Small intestine (tissue), 7 donors: ENCODE measurements around the gene CPVL. TPM values are rescaled to one million over a fixed set of nuclear protein-coding genes. Genes with fewer than 3 reads are reported as not detected.
"Not testable (repeated sequence)": the region's sequence is repeated elsewhere in the genome, so short reads cannot be mapped to it uniquely, and the experiment has no call there.

Source experiments
- DNase-seq, 2 donors: peaks; one replicate each; pipeline versions ENCODE4 v3.0.0 to v3.0.0-alpha.2; 2013
- FAIRE-seq: peaks from 2 replicates; lab custom pipeline; 2012; peaks lifted over from hg19 to GRCh38; lab: Jason Lieb, UNC
- H3K27ac ChIP-seq, 3 donors: one replicate each; pipeline ENCODE4 v1.5.1; 2013; ENCODE audit warnings: low read length in 2 of 3, mild to moderate bottlenecking in 2 of 3, control low read depth in 1 of 3, inconsistent platforms in 1 of 3, low read depth in 1 of 3, moderate library complexity in 1 of 3
- H3K27me3 ChIP-seq, 3 donors: one replicate each; pipeline ENCODE4 v1.6.1; 2013; ENCODE audit warnings: low read length in 3 of 3, inconsistent platforms in 1 of 3; ENCODE audit not compliant: control insufficient read depth in 3 of 3, insufficient read depth in 3 of 3
- H3K36me3 ChIP-seq, 3 donors: one replicate each; pipeline ENCODE4 v1.6.1; 2013; ENCODE audit warnings: low read length in 3 of 3, inconsistent platforms in 1 of 3, low read depth in 1 of 3, mild to moderate bottlenecking in 1 of 3, moderate library complexity in 1 of 3; ENCODE audit not compliant: control insufficient read depth in 3 of 3, insufficient read depth in 2 of 3
- H3K4me1 ChIP-seq, 3 donors: one replicate each; pipeline ENCODE4 v1.6.1; 2013; ENCODE audit warnings: low read length in 2 of 3, inconsistent platforms in 1 of 3, low read depth in 1 of 3, mild to moderate bottlenecking in 1 of 3, moderate library complexity in 1 of 3; ENCODE audit not compliant: control insufficient read depth in 3 of 3, insufficient read depth in 2 of 3
- H3K4me3 ChIP-seq, 3 donors: one replicate each; pipeline ENCODE4 v1.5.1; 2013; ENCODE audit warnings: low read length in 3 of 3, control low read depth in 1 of 3, inconsistent platforms in 1 of 3, low read depth in 1 of 3, mild to moderate bottlenecking in 1 of 3, moderate library complexity in 1 of 3
- H3K9me3 ChIP-seq, 2 donors: one replicate each; pipeline ENCODE4 v1.6.1; 2013; ENCODE audit warnings: low read depth in 1 of 2, low read length in 1 of 2; ENCODE audit not compliant: control insufficient read depth in 2 of 2, insufficient read depth in 1 of 2
- WGBS, 3 donors: extraction: QIAGEN DNeasy Blood & Tissue Kit; methylation state at CpG; one replicate each; pipeline ENCODE4 v1.1.7; 2013; 5-methylcytosine and 5-hydroxymethylcytosine counted together
- polyA plus RNA-seq, 4 donors: library from polyadenylated mRNA; stranded (reverse) in 3 of 4; unstranded in 1 of 4; fragments of 200-250 nt in 3 of 4; fragments of 120-200 nt in 1 of 4; gene quantifications; one replicate each; pipeline versions ENCODE4 v1.2.1 to v1.2.3, GENCODE V29; 2013
- donor health status: healthy with polysubstance abuse.
- donor health status: control.
- donor health status: control.
- donor health status: Bipolar disorder and iron deficiency.
- donor health status: healthy.

Gene CPVL
- polyA plus RNA-seq, 4 donors: 1.8 to 320 (median 11.2) TPM

DNA sequence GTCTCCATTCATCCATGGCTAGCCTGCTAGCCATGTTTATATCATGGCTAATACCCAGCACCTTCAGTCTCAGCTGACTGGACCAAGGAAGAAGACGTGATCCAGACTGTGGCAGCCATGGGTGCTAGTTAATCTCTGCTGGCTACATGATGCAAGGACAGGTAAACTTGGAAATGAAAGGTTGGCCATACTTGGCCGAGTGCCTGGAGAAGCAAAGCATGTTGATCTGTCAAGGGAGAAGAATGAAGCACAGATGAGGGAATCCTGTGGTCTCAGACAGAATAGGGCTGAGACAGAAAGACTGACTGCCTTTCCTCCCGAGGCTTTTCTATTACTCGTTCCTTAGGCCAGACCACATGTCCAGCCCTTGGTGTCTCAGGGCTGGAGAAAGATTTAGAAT, 41.1 kb downstream of the CPVL start:
- FAIRE-seq (no peak), DNase-seq (no peak)
- Histone ChIP-seq H3K27ac (no peak overlapping the region), H3K4me1 (no peaks in the 10 kb centered on the region), H3K9me3 (no peaks in the 10 kb centered on the region), H3K4me3 (no peak overlapping the region), H3K27me3 (no peaks in the 10 kb centered on the region), H3K36me3 (peaks cover 0 to 13% (median 0%) of the 10 kb centered on the region in 3 donors)
- WGBS, 3 donors: 76 to 82% (median 79%) methylated on average over 4 of the region's 4 CpGs

DNA sequence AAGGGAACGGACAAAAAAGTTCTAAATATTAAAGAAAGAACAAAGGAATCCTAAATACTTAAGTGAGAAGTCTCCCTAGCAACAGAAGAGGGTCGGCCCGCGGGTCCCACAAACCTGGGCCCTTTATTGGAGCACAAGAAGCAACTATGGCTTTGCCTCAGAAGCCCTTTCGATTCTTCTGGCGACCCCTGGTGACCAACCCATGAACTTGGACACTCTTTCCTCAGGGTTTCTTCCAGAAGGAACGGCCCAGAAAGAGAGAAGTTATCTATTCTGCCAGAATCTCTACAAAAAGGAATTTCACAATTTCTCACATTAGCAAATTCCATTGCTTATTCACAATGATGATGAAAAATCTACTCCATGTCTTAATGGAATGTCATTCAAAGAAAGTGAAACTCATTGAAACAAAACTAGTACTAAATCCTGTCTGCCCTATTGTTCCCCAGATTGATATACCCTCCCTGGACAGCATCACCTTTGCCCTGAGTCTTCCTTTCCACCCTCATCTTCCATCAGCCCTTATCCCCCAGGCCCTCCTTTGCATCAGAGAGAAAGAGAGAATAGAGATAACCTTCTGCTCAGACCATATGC, 43.7 kb downstream of the CPVL start:
- no peak for FAIRE-seq

DNA sequence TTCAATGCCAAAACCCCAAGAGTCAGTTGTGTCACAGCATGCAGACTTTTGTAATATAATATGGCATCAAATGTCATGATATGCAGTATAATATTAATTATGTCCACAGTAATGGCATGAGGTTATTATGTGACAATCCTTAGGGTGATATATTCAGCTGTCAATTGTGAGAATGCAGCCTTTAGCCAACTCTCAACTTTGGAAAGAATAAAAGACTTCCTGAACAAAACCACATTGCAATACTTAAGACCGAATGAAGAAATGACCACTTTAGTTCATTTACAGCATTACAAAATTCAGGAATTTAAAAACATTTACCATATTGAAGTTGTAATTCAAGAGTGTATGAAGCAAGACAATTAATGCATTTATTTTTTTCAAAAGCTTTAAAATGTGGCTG, 45.4 kb downstream of the CPVL start:
- H3K27ac ChIP-seq: no peak overlapping the region
- no peaks in the 10 kb centered on the region for H3K9me3 ChIP-seq
- no peak overlapping the region for H3K4me3 ChIP-seq
- no peaks in the 10 kb centered on the region for H3K27me3 ChIP-seq
- 77 to 84% (median 82%) methylated on average over 1 of the region's 1 CpG for whole genome bisulfite sequencing, 3 donors
- no peak for DNase-seq
- H3K4me1 ChIP-seq: no peaks in the 10 kb centered on the region
- peaks cover 0 to 6% (median 0%) of the 10 kb centered on the region in 3 donors for H3K36me3 ChIP-seq
- FAIRE-seq: no peak

More for the DNA sequence above, 43.7 kb downstream of the CPVL start:
- peak; percentile 56 to 66 for DNase-seq
- Histone ChIP-seq H3K4me1 (no peaks in the 10 kb centered on the region), H3K36me3 (peaks cover 0 to 13% (median 0%) of the 10 kb centered on the region in 3 donors), H3K4me3 (no peak overlapping the region), H3K9me3 (no peaks in the 10 kb centered on the region), H3K27me3 (no peaks in the 10 kb centered on the region), H3K27ac (no peak overlapping the region)
- 3 to 4% (median 3%) methylated on average over 7 of the region's 7 CpGs for WGBS, 3 donors

DNA sequence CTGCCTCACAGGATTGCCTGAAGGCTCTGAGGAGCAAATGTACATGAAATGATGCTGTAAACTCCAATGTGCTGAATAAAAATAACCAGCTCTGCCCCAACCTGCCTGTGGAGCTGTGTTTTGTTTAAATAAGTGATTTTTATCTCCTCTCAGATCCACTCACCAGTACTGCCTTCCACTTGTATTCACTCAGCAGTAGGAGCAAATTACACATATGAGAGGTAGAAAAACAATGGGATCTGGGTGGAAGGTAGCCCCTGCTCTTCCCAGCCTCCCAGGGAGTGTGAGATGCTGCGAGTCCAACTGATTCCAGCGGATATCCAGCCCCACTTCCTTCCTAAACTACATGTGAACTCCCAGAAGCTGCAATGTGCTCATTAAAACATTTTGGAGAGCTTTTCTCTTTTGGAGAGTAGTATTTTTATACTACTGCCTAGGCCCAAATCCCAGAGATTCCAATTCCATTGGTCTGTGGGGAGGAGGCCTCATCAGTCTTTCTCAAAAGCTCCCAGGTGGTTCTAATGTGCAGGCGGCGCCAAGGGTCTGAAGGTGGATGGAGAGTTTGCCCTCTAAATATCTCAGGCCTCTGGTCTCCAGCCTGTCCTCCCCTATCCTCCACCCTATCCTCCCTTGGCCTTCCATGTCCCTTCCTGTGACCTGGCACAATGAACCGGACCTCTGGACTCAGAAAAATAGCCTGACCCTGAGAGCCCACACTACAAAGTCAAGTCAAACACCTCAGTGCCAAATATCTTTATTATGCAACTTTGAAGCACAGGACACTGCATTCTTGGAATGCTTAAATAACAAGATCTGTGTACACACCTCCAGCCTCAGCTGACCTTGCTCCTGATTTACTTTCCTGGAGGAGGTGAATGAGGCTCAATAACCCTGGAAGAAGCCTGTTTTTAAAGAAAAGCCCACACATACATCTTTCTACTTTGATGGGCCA, 46.2 kb downstream of the CPVL start:
- FAIRE-seq (no peak), DNase-seq (no peak)
- Histone ChIP-seq H3K27me3 (no peaks in the 10 kb centered on the region), H3K4me1 (no peaks in the 10 kb centered on the region), H3K9me3 (no peaks in the 10 kb centered on the region), H3K4me3 (no peak overlapping the region), H3K36me3 (peaks cover 0 to 5% (median 0%) of the 10 kb centered on the region in 3 donors), H3K27ac (no peak overlapping the region)
- WGBS, 3 donors: 84 to 89% (median 88%) methylated on average over 5 of the region's 5 CpGs

DNA sequence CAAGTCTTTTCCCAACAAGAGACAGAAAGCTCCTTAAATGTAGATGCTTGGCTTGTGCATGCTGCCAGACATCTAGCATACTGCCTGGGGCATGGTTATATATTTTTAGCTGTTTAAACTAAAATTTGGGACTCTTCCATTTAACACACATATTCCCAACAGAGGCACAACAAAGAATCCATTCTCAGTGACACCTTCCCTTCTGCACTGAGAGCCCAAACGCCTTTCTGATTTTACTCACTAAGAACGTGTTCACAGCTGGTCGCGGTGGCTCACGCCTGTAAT, 49.9 kb downstream of the CPVL start:
- Histone ChIP-seq H3K4me3 (no peak overlapping the region), H3K27ac (no peak overlapping the region), H3K9me3 (no peaks in the 10 kb centered on the region), H3K36me3 (peaks cover 0 to 10% (median 0%) of the 10 kb centered on the region in 3 donors), H3K27me3 (no peaks in the 10 kb centered on the region), H3K4me1 (peaks cover 0 to 1% (median 0%) of the 10 kb centered on the region in 3 donors)
- FAIRE-seq (no peak), DNase-seq (no peak)
- 89 to 94% (median 92%) methylated on average over 5 of the region's 5 CpGs for WGBS, 3 donors

DNA sequence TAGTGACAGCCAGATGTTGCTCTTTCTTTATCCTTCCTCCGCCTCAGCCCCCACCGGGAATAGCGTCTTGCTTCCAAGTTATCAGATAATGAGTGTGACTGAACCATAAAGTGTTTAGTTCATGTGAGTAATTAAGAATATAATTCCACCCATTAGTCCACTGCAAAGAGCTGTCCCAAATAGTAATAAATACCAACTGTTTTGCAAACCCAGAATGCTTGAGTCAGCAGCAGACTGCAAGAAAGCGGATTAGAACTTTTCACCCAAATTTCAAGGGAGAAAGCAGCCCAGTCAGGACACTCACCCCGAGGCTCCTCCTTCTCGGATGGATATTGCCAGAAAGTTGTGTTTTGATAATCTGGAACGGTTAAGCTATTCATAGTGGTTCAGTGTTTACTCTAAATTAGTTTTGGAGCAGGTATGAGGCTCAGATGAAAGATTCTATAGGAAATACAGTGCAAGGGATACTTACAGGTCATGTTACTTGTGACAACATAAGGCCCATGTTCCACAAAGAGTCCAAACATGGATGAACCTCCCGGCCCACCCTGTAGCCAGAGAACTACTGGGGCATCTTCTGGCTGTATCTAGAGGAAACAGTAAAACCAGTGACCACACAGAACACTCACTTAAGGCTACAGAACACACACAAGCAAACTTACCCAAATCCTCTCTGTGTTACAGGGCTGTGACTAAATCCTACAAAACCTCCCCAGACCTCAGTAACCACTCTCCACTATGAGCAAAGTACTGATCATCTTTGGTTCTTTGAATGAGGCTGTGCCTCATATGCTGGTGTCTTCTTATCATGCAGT, 50.5 kb downstream of the CPVL start:
- no peak overlapping the region for H3K27ac ChIP-seq
- 43 to 55% (median 51%) methylated on average over 8 of the region's 8 CpGs for WGBS, 3 donors
- no peak for FAIRE-seq

DNA sequence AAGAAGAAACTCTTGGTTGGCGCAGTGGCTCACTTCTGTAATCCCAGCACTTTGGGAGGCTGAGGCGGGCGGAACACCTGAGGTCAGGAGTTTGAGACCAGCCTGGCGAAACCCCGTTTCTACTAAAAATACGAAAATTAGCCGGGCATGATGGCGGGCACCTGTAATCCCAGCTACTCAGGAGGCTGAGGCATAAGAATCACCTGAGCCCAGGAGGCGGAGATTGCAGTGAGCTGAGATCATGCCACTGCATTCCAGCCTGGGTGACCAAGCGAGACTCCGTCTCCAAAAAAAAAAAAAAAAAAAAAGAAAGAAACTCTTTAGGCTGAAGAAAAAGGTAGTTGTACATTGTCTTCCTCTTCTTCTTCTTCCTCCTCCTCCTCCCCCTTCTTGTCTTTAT, 53.2 kb downstream of the CPVL start:
- H3K27me3 ChIP-seq, H3K27ac ChIP-seq, FAIRE-seq, H3K9me3 ChIP-seq, DNase-seq, H3K4me3 ChIP-seq, H3K4me1 ChIP-seq: not testable (repeated sequence)
- peaks cover 0 to 16% (median 0%) of the 10 kb centered on the region in 3 donors for H3K36me3 ChIP-seq
- 95 to 99% (median 96%) methylated on average over 9 to 11 of the region's 11 CpGs for WGBS, 3 donors

More for the DNA sequence above, 50.5 kb downstream of the CPVL start:
- H3K4me1 ChIP-seq: peaks cover 0 to 6% (median 0%) of the 10 kb centered on the region in 3 donors
- H3K36me3 ChIP-seq: peaks cover 0 to 14% (median 0%) of the 10 kb centered on the region in 3 donors
- no peaks in the 10 kb centered on the region for H3K27me3 ChIP-seq
- no peak overlapping the region for H3K4me3 ChIP-seq
- no peaks in the 10 kb centered on the region for H3K9me3 ChIP-seq
- no peak for DNase-seq

DNA sequence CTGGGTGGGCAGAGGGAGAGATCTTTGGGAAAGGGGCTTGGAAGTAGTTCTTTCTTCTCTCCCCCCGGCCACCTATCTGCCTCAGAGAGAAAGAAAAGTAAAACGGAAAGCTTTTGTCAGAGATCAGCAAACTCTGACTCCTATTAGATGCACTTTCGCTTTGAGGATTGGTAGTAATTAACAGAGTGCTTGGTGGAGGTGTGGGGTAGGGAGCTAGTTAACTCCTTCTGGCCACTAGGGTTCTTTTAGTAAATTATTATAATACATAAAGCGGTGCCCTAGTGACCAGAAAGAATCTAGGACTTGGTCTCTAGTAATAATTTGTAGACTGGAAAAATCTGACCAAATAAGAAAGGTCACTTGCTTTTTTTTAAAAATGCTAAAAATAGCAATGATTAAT, 54.6 kb downstream of the CPVL start:
- peak; percentile 30 to 65 for DNase-seq
- peak overlapping the region in 1 of 3 donors; percentile 38 for H3K4me3 ChIP-seq

More for the DNA sequence above, 54.6 kb downstream of the CPVL start:
- Histone ChIP-seq H3K27me3 (no peaks in the 10 kb centered on the region), H3K4me1 (peaks cover 0 to 6% (median 0%) of the 10 kb centered on the region in 3 donors), H3K27ac (peak overlapping the region; percentile 46 to 75 (median 58)), H3K9me3 (no peaks in the 10 kb centered on the region), H3K36me3 (peaks cover 0 to 15% (median 0%) of the 10 kb centered on the region in 3 donors)
- no peak for FAIRE-seq
- WGBS, 3 donors: 7 to 27% (median 9%) methylated on average over 4 of the region's 4 CpGs
